ENCODE data around the gene LRRC53. TPM values are rescaled to one million over a fixed set of nuclear protein-coding genes. Genes with fewer than 3 reads are reported as not detected.

Gene LRRC53
- total and polyA plus RNA-seq, 2 experiments from 2014 or later, result not detected

GRCh38 chr1:74452035-74452434, 60.4 kb downstream of the LRRC53 start:
- Histone ChIP-seq H3K36me3 (ENCODE audit: insufficient read depth) (no peaks in the 10 kb centered on the region), H3K27me3 (ENCODE audit: insufficient read depth) (no peaks in the 10 kb centered on the region), H4K20me1 (replicated peaks; ENCODE audit: insufficient read depth) (no peaks in the 10 kb centered on the region), H3K4me2 (no peak overlapping the region), H3K27ac (ENCODE audit: low read depth) (no peak overlapping the region), H3F3A (replicated peaks; ENCODE audit: low read depth) (no peaks in the 10 kb centered on the region), H3K4me1 (ENCODE audit: insufficient read depth) (no peaks in the 10 kb centered on the region), H3K9me2 (ENCODE audit: insufficient read depth) (no peaks in the 10 kb centered on the region), H3K79me2 (replicated peaks; ENCODE audit: insufficient read depth) (no peaks in the 10 kb centered on the region), H2AFZ (no peak overlapping the region), H3K4me3 (no peak overlapping the region)
- H3K27ac Mint-ChIP-seq, result no peak overlapping the region
- peaks cover 3% of the 10 kb centered on the region; the same call in 1 of the 3 replicates for H3K9me3 Mint-ChIP-seq
- TF ChIP-seq ZNF331 (CRISPR knock-in tag; IDR thresholded peaks at IDR 0.05; ENCODE audit: low read depth) (no peak), ZNF114 (CRISPR knock-in tag; IDR thresholded peaks at IDR 0.05) (no peak), STAT1 (IDR thresholded peaks at IDR 0.05; ENCODE audit: unreplicated experiment) (no peak), POLR2AphosphoS5 (IDR thresholded peaks at IDR 0.05; ENCODE audit: low read depth) (no peak), JUNB (IDR thresholded peaks at IDR 0.05; ENCODE audit: unreplicated experiment) (no peak), ZNF462 (CRISPR knock-in tag; IDR thresholded peaks at IDR 0.05) (no peak), CTCF (conservative IDR thresholded peaks at IDR 0.05; ENCODE audit: low read depth in 2 of 2) (no peak), EZH2 (IDR thresholded peaks at IDR 0.05; ENCODE audit: low read depth, unreplicated experiment) (no peak), NANOG (IDR thresholded peaks at IDR 0.05; ENCODE audit: borderline replicate concordance) (no peak), EZH2phosphoT487 (IDR thresholded peaks at IDR 0.05; ENCODE audit: unreplicated experiment) (no peak), CREB1 (CRISPR knock-in tag; IDR thresholded peaks at IDR 0.05; ENCODE audit: low read depth) (no peak)
- TF ChIP-seq, protein P1, sequence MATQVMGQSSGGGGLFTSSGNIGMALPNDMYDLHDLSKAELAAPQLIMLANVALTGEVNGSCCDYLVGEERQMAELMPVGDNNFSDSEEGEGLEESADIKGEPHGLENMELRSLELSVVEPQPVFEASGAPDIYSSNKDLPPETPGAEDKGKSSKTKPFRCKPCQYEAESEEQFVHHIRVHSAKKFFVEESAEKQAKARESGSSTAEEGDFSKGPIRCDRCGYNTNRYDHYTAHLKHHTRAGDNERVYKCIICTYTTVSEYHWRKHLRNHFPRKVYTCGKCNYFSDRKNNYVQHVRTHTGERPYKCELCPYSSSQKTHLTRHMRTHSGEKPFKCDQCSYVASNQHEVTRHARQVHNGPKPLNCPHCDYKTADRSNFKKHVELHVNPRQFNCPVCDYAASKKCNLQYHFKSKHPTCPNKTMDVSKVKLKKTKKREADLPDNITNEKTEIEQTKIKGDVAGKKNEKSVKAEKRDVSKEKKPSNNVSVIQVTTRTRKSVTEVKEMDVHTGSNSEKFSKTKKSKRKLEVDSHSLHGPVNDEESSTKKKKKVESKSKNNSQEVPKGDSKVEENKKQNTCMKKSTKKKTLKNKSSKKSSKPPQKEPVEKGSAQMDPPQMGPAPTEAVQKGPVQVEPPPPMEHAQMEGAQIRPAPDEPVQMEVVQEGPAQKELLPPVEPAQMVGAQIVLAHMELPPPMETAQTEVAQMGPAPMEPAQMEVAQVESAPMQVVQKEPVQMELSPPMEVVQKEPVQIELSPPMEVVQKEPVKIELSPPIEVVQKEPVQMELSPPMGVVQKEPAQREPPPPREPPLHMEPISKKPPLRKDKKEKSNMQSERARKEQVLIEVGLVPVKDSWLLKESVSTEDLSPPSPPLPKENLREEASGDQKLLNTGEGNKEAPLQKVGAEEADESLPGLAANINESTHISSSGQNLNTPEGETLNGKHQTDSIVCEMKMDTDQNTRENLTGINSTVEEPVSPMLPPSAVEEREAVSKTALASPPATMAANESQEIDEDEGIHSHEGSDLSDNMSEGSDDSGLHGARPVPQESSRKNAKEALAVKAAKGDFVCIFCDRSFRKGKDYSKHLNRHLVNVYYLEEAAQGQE (IDR thresholded peaks at IDR 0.05; ENCODE audit: unreplicated experiment), result no peak
- TF ChIP-seq, protein P2, sequence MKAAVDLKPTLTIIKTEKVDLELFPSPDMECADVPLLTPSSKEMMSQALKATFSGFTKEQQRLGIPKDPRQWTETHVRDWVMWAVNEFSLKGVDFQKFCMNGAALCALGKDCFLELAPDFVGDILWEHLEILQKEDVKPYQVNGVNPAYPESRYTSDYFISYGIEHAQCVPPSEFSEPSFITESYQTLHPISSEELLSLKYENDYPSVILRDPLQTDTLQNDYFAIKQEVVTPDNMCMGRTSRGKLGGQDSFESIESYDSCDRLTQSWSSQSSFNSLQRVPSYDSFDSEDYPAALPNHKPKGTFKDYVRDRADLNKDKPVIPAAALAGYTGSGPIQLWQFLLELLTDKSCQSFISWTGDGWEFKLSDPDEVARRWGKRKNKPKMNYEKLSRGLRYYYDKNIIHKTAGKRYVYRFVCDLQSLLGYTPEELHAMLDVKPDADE (IDR thresholded peaks at IDR 0.05), result no peak
- H3K36me3 Mint-ChIP-seq (ENCODE audit: low read depth), result no peaks in the 10 kb centered on the region
- no peaks in the 10 kb centered on the region for H3K27me3 Mint-ChIP-seq (ENCODE audit: insufficient read depth, low read depth, poor library complexity)
- no peak for DNase-seq (ENCODE audit: low spot score)
- ATAC-seq, result no peak
- no peaks in the 10 kb centered on the region for H3K4me1 Mint-ChIP-seq
- H3K4me3 Mint-ChIP-seq, result no peak overlapping the region
